GM19099 (cell line): ENCODE results near the gene ANK3.

Source experiments
- POLR2A ChIP-seq: IDR thresholded peaks from 3 replicates; pipeline ENCODE4 v1.6.1; 2011; ENCODE audit warnings: low read depth; ENCODE audit not compliant: insufficient read length; ENCODE audit errors: extremely low read depth

ANK3 gene

DNA sequence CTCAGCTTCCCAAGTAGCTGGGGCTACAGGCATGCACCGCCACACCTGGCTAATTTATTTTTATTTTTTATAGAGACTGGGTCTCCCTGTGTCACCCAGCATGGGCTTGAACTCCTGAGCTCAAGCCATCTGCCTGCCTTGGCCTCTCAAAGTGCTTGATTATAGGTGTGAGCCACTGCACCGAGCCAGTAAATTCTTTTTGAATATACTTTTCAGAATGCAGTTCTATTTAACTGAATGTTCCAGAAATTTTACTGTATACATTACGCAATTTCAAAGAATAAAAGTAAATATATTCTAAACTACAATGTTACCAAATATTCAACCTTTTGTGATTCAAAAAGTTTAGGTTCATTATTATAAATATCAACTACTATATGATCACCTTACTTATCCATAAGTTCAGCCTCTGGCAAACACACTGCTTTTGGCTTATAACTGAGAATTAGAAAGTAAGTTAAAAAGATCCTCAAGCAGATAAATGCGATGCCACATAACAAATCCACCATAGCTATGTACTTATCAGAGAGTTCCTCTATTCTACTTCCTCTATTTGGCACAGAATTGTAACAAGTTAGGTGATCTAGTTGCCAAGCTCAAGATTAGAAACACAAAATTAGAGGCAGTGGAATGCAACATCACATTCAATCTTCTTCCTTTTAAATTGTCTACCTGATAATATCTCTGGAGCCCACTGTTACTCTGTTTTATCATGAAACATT, 118.2 kb downstream of the ANK3 start:
- TF ChIP-seq POLR2A: no peak

DNA sequence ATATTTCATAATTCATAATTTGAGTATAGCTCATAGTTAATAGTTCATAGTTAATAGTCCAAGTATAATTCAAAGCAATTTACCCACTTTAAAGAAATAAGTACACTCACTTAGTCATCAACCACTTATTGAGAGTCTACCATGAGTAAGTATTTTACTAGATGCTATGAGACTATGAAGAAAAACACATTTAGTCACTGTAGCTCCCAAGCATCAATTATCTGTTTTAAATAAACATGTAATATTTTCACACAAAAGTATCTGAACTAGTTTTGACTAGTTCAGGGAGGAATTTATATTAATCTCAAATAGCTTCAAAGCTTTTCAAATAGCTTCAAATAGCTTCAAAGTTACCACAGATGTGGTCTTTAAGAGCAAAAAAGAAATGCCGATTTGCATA, 119.2 kb downstream of the ANK3 start:
- TF ChIP-seq POLR2A: no peak

DNA sequence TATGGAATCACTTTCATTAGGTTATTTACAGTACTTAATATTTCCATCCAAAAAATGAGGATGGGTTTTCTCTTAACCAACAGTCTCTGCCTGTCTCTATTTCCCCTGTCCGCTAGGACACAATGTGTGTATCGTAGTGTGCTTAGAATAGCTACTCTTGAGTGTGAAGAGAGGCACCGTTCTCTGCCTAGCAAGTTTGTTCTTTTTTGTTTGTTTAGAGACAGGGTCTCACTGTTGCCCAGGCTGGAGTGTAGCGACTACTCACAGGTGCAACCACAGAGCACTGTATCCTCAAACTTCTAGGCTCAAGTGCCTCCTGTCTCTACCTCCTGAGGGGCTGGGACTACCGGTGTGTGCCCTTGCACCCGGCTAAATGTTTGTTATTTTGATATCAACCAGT, 121.9 kb downstream of the ANK3 start:
- TF ChIP-seq POLR2A: no peak

DNA sequence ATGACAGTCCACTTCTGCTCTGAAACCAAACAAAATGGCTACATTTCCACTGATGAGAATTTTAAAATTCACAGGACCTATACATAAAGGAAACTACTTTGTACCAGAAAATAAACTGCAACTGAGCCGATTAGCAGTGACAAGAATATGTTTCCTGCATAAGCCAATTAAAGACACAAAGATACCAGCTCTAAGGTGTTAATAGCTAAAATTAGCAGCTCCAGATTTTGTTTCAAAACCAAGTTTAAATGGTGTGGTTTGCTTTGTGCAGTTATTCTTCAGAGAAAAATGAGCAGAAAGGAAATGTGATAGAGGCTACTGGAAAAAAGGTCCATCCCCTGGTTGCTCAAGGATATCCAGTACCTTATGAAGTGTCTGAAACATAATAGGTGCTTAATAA, 123.2 kb downstream of the ANK3 start:
- no peak for TF ChIP-seq POLR2A

DNA sequence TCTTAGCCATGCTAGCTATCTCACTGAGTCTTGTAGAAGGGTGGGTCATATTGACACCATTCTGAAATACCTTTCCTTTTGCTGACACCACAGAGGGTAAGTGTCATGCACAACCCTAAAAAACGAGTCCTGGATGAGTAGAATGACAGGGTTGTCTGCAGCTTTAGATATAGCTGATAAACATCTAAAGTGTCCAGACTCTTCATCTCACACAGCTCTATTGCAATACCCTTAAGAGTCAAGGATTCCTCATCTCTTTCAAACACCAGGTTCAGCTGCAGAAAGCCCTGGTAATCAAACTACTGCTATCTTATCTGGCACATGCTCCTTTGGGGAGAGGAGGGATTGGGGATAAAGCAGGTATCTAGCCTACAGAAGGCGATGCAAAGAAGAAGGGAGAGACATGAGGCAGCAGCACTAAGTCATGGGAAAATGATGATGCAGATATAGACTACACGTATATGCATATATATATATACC, 127.0 kb downstream of the ANK3 start:
- no peak for TF ChIP-seq POLR2A

DNA sequence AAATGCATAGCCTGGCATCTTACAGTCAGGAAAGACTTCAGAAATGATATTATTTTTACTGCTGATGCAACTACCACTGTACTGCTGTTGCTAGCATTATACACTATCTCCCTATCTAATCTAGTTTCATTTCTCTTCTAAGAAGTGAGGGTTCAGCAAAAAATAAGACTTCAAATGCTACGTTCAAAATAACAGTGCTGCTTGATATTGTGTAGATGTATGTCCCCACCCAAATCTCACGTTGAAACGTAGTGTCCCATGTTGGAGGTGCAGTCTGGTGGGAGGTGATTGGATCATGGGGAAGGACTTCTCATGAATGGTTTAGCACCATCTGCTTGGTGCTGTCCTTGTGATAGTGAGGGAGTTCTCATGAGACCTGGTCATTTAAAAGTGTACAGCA, 129.4 kb downstream of the ANK3 start:
- no peak for TF ChIP-seq POLR2A

DNA sequence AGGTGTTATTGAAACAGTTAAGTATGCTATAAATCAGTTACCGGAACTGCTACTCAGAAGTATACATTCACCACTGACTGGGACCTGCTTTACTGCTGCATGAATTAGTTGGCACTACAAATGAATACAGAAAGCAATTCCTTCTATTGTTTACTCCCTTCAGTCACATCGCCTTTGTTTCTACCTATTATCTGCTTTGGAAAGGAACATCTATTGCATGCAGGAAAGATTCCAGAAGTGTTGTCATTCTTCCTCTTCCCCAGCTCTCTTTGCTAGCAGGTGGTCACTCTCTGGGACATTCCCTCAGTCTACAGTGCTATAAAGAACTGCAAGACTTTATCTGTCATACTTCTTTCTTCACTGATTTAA, 131.3 kb downstream of the ANK3 start:
- TF ChIP-seq POLR2A: no peak

DNA sequence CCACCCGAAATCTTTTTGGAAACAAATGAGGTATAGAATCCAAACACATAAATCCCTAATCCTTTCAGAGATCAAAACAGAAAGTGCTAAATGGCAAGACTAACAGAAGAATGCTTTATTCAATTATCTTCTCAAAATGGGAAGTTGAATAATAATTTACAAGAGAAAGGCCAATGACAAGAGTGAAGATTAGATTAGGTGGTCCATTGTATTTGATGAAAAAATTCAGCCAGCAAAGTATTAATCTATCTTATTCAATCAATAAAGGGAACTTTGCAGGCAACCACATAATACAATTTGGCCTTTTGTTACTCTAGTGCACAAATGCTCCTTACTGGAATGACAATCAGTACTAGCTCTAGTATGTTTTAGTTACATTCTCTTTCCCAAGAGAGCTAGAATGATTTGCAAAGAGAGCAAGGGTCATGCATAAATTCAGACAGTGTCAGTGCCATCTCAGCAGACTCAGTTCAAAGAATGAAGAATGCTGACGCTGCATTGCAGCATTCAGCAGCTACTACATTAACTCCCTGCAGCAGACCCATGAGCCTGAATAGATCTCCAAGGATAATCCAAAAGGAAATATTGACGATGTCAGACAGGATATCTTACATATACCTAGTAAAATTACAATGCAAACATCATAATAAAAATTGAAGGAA, 131.8 kb downstream of the ANK3 start:
- no peak for TF ChIP-seq POLR2A

DNA sequence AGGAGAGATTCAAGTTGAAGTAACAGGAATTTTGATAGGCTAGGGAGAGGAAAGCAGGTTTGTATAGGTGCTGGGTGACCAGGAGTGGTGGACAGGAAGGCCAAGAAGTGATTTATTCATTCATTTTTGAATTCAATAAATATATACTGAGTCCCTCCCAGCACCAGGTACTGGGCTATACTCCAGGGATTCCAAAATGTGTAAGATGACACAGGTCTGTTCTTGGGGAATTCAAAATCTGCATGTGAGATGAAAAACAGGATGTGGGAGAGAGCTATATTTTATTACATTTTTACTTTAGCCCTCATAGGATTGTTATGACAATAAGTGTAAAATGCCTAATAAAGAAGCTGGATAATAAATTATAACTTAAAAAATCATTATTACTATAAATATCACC, 134.9 kb downstream of the ANK3 start:
- no peak for TF ChIP-seq POLR2A

DNA sequence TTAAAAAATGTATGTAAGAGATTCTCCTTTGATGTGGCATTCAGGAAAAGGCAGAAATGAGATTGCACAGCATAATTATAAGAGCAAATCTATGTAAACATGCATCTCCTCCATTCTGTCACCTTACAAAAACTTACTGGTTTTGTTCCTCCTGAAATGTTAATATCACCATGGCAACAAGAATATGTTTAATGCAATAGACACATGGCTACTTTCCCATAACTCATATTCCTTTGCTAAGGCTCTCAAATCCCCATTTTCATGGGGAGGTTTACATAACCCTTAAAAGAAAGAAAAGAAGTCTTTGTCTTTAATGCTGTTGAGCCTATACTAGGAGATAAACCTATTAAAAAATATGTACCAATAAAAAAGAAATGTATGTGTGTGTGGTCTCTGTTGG, 136.2 kb downstream of the ANK3 start:
- no peak for TF ChIP-seq POLR2A

DNA sequence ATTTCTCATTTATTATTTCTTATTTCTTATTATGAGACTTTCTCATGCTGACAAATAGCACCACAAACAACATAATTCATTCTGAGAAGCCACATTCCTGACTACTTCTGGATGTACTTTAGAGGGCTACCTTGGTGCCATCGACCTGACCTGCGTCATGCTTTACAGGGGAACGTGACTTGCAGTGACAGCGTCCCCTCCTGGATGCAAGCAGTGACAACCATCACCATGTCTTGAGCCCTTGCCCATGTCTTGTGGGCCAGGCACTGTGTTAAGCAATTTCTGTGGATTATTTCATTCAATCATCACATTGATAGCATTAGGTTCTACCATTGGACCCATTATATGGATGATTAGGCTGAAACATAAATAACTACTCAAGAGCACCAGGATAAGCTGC, 137.0 kb downstream of the ANK3 start:
- TF ChIP-seq POLR2A: no peak

DNA sequence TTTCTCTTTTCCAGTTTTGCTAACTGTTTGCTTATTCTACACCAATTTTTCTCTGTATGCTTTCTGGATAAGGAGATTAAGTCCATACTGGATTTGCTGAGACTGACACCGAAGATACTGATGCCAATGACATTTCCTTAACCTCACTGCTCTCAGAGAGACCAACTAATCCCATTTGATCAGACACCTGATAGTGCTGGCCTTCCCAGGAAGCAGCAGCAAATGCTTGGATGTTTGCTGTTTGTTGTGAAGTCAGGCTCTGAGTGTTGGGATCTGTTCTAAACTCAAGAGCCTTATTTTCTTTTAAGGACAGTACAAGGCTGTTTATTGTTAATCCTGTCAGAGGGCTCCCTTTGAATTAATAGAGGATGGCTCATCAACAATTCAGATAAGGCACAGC, 143.3 kb downstream of the ANK3 start:
- TF ChIP-seq POLR2A: no peak

DNA sequence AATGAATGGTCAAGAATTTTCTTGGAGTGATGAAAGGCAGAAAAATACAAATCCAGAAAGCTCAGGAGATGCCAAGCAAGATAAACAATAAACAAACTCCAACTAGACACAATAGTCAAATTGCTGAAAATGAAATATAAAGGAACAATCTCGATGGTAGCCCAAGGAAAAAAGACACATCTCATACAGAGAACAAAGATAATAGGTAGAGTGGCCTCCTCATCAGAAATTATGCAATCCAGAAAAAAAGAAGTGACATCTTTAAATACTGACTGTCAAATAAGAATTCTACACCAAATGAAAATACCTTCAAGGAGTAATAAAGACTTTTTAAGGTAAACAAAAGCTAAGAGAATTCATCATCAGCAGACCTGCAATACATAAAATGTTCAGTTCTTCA, 150.4 kb downstream of the ANK3 start:
- TF ChIP-seq POLR2A: no peak

DNA sequence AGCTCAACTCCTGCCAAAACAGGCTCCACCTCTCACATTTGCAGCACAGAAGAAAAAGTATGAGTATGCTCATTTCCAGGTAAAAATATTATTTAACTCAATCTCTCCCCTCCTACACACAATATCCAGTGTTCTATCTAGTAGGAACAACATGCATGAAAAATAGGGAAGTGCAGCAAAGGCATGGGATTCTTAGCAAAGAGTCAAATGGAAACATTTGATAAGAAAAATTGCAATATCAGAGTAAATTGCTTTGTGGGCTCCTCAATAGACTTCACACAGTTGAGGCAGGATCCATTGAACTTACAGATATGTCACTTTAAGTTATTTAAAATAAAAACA, 150.9 kb downstream of the ANK3 start:
- no peak for TF ChIP-seq POLR2A

DNA sequence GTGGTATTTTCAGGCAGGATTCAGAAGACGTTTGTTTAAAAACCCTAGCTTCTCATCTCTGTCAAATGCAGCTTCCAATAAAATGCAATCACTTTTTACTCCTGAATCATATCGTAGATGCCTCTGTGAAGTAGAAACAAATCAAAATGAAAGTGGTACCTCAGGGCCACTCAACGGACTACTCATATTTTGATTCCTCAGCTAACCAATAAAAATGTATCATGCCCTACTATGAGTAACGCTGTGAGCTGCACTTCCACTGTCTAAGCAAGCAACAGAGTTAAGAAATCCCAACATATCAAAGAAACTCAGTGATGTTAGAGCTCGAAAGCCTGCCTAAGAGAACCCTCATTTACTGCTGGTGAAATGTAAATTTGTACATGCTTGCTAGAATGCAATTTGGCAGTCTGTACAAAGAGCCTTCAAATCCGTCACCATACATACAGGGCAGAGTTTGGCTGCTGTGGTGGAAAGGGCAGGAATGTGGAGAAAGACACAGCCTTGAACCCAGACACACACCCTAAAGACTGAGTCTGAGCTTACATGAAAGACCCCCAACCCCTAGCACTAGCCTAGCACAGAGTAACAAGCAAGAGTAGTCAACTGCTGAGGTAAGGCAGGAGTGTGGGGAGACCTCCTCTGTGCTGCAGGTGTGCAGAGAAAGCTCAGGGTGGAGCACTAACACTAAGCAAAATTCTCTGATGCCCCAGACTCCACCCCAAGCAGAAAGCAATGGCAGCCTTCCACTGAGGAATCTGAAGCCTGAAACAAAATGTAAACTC, 151.5 kb downstream of the ANK3 start:
- no peak for TF ChIP-seq POLR2A
